Measurements from ENCODE around the gene IGFBP5.

DNA sequence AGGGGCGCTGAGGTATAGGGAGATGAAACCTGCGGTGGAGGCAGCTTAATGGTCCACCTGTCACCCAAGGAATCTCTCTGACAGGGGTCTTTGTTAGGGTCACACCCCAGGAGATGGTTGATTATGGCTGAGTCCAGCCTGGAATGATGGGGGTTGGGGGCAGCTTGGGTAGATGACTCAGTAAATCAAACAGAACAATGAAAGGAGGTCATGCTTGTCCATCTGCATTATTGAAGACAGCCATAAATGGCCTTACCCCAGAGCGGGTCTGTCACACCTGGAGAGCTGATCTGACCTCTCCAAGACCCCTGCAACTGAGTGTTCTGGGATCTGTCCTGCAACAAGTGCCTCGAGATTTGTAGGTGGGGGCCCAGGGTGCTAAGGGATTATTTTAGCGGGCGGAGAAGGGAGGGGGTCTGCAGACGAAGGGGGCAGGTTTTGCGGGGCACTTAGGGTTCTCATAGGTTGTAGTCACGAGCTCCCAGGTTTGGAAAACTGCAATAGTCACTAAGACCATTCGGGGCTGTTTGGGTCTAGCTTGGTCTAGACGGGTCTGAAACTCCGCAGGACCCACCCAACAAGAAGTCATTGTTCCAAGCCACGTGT, 62.9 kb downstream of the IGFBP5 start:
- TF ChIP-seq, protein P1, sequence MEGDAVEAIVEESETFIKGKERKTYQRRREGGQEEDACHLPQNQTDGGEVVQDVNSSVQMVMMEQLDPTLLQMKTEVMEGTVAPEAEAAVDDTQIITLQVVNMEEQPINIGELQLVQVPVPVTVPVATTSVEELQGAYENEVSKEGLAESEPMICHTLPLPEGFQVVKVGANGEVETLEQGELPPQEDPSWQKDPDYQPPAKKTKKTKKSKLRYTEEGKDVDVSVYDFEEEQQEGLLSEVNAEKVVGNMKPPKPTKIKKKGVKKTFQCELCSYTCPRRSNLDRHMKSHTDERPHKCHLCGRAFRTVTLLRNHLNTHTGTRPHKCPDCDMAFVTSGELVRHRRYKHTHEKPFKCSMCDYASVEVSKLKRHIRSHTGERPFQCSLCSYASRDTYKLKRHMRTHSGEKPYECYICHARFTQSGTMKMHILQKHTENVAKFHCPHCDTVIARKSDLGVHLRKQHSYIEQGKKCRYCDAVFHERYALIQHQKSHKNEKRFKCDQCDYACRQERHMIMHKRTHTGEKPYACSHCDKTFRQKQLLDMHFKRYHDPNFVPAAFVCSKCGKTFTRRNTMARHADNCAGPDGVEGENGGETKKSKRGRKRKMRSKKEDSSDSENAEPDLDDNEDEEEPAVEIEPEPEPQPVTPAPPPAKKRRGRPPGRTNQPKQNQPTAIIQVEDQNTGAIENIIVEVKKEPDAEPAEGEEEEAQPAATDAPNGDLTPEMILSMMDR (IDR thresholded peaks at IDR 0.05; ENCODE audit: poor library complexity, severe bottlenecking): no peak
- TF ChIP-seq POLR2AphosphoS5 (IDR thresholded peaks at IDR 0.05) (no peak), TAF1 (IDR thresholded peaks at IDR 0.05; ENCODE audit: low read depth) (no peak), EP300 (conservative IDR thresholded peaks at IDR 0.05; ENCODE audit: poor library complexity, severe bottlenecking) (no peak)
